Measurements from ENCODE around the gene CTXN1.
"Not testable (repeated sequence)": the region's sequence is repeated elsewhere in the genome, so short reads cannot be mapped to it uniquely, and the experiment has no call there.

Gene CTXN1

DNA sequence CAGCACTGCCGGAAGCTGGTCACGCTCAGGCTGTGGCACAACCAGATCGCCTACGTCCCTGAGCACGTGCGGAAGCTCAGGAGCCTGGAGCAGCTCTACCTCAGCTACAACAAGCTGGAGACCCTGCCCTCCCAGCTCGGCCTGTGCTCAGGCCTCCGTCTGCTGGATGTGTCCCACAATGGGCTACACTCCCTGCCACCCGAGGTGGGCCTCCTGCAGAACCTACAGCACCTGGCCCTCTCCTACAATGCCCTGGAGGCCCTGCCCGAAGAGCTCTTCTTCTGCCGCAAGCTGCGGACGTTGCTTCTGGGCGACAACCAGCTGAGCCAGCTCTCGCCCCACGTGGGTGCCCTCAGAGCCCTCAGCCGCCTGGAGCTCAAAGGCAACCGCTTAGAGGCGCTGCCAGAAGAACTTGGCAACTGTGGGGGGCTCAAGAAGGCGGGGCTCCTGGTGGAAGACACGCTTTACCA lies 25.5 kb downstream of the CTXN1 start:
- DNase-seq (ENCODE audit: low read depth in 2 of 2), result no peak

DNA sequence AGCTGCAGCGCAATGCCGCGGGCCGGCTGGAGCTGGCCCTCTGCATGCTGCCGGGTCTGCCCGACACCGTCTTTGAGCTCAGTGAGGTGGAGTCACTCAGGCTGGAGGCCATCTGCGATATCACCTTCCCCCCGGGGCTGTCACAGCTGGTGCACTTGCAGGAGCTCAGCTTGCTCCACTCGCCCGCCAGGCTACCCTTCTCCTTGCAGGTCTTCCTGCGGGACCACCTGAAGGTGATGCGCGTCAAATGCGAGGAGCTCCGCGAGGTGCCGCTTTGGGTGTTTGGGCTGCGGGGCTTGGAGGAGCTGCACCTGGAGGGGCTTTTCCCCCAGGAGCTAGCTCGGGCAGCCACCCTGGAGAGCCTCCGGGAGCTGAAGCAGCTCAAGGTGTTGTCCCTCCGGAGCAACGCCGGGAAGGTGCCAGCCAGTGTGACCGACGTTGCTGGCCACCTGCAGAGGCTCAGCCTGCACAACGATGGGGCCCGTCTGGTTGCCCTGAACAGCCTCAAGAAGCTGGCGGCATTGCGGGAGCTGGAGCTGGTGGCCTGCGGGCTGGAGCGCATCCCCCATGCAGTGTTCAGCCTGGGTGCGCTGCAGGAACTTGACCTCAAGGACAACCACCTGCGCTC lies 26.1 kb downstream of the CTXN1 start:
- DNase-seq (ENCODE audit: low read depth in 2 of 2), result no peak

DNA sequence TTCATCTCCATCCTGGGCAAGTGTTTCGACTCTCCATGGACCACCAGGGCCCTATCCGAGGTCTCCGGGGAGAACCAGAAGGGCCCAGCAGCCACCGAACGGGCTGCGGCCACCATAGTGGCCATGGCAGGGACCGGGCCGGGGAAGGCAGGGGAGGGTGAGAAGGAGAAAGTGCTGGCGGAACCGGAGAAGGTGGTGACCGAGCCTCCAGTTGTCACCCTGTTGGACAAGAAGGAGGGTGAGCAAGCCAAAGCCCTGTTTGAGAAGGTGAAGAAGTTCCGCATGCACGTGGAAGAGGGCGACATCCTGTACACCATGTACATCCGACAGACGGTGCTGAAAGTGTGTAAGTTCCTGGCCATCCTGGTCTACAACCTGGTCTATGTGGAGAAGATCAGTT lies 27.0 kb downstream of the CTXN1 start:
- no peak for DNase-seq (ENCODE audit: low read depth in 2 of 2)

DNA sequence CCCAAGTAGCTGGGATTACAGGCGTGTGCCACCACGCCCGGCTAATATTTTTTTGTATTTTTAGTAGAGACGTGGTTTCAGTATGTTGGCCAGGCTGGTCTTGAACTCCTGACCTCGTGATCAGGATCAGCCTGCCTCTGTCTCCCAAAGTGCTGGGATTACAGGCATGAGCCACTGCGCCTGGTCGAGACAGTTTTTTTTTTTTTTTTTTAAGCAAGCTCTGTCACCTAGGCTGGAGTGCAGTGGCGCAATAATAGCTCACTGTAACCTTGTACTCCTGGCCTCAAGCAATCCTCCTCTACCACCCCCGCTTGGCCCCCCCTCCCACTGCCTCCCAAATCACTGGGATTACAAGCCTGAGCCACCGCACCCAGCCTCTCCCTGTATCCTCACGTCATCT lies 28.6 kb downstream of the CTXN1 start:
- DNase-seq (ENCODE audit: low read depth in 2 of 2), result no peak

DNA sequence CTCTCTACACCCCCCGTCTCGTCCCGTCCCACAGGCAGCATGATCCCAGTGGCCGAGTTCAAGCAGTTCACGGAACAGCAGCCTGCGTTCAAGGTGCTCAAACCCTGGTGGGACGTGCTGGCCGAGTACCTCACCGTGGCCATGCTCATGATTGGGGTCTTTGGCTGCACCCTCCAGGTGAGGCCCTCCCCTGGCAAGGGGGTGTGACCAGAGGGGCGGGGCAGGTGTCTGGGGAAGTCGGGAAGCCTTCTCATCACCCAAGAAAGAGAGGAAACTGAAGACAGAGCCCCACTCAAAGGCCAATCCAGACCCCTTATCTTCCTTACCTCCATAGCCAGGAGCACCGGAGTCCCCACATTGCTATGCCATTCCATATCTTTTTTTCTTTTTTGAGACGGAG lies 30.4 kb downstream of the CTXN1 start:
- no peak for DNase-seq (ENCODE audit: low read depth in 2 of 2)

DNA sequence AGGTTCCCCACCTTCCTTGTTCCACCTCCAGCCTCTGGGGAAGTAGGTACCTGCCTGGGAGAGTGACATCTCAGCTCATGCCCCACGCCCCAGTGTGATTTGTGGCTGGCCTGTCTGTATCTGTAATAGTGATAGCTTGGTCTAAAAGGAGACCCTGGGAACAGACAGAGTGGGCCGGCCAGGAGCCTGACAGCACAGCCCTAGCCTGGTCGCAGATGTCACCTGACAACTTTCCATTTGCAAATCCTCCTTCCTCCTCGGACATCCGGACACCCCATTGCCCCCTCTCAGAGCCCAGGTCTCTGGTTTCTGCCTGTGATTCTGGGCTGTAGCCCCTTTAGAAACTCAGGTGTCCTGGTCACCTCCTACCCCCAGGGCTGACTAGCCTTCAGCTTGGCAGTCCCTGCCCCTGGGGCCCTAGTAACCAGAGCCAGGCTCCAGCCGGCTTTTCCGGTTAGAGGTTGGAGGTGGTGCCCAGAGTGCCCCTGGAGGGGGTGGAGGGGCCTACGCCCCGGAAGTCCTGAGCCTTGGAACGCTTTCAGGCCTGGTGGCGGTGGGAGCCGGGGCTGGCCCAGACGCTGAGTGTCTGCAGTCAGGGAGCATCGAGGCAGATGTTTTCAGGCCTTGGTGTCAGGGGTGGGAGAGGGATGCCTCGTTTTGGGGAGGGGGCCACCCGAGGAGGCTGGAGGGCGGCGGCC lies 31.2 kb downstream of the CTXN1 start:
- no peak for DNase-seq (ENCODE audit: low read depth in 2 of 2)

DNA sequence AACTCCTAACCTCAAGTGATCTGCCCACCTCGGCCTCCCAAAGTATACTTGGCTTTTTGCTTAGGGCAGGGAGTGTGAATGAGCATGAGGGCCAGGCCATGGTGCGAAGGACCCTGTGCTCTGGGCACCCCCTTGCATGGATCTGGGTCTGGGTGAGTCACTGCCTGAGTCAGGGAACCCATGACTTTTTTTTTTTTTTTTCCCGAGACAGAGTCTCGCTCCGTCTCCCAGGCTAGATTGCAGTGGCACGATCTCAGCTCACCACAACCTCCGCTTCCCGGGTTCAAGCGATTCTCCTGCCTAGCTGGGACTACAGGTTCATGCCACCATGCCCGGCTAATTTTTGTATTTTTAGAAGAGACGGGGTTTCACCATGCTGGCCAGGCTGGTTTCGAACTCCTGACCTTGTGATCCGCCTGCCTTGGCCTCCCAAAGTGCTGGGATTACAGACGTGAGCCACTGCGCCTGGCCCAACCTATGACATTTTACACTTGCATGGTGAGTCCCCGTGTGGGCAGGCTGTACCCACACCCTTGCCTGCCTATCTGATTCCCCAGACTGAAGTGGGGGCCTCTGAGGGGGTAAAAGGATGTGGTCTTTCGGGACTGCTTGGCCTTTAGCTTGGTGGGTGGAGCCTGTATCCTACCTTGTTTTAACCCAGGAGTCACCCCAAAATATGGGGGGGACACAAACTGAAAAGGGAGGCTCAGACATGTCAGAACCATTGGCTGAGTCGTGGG lies 32.4 kb downstream of the CTXN1 start:
- DNase-seq (ENCODE audit: low read depth in 2 of 2), result not testable (repeated sequence)

DNA sequence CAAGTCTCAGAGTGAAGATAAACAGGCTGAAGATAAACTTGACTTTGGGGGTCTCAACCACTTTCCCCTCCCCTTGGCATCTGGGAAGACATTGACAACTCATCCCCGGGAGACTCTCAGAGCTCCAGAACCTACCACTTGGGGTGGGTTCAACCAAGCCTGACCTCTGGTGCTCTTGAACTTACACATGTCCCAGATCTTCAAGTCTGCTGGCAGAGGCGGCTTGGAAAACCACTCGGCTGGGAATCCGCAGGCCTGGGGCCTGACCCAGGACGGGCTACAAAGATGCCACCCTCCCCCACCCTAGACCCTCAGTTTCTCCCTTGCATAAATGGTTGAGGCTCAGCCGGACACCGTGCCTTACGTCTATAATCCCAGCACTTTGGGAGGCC lies 37.1 kb downstream of the CTXN1 start:
- DNase-seq (ENCODE audit: low read depth in 2 of 2), result no peak

DNA sequence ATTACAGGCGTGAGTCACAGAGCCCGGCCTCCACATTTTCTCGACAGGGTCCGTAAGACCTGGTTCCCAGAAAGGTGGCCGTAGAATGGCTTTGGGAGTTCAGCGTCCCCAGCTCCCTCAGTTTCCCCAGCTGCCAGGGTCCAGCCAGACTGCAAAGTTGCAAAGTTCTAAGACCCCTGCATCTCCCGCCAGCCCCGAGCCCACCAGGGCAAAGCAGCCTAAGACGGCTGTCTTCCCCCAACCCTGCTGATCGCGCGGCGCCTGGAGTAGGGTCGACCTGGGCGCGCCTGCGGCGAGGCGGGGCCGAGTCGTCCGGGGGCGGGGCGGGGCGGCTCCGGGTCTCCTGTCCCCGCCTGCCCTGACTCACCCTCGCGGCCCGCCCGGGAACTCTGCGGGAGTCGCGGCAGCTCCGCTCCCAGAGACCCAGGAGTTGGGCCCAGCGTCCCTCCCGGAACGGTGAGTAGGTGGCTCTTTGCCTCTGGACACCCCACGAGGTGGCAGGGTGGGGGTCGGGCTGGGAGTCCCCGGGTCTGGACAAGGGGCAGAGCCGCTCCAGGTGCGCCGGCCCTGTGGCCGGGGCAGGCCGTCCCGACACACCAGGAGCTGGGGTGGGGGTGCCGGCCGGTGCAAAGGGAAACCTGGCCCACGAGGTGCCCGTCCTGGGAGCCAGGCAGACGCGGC lies 37.6 kb downstream of the CTXN1 start, which contains the start of gene LRRC8E:
TSS of gene LRRC8E (plus strand) at position 366 of the 681 bp plus-strand sequence. CDS start 7,094 bp downstream, outside the sequence.
- DNase-seq (ENCODE audit: low read depth in 2 of 2), result peak in 1 of 2 experiments; percentile 29

DNA sequence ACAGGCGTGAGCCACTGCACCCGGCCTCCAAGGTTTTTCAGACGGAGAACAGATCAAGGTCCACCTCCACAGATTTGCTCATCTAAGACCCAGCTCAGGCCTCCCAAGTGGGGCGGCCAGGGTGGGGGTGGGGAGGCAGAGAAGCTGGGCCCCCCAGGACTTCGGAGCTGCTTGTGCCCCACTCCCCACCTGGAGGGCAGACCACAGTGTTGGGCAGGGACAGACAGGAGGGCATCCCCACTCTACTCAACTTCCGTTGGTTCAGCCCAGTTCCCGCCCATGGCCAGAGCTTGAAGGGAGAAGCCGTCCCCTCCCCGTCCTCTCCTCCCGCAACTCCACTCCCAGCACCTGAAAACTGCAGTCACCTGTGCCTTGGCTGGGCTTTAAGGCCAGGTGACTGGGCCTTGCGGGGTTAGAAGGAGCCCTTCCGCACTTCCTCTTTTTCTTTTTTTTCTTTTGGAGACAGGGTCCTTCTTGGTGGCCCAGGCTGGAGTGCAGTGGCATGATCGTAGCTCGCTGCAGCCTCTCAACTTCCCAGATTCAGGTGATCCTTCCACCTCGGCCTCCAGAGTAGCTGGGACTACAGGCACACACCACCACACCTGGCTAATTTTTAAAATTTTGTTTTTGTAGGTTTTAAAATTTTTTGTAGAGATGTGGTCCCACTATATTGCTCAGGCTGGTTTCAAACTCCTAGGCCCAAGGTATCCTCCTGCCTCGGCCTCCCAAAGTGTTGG lies 38.4 kb downstream of the CTXN1 start:
- DNase-seq (ENCODE audit: low read depth in 2 of 2), result no peak

DNA sequence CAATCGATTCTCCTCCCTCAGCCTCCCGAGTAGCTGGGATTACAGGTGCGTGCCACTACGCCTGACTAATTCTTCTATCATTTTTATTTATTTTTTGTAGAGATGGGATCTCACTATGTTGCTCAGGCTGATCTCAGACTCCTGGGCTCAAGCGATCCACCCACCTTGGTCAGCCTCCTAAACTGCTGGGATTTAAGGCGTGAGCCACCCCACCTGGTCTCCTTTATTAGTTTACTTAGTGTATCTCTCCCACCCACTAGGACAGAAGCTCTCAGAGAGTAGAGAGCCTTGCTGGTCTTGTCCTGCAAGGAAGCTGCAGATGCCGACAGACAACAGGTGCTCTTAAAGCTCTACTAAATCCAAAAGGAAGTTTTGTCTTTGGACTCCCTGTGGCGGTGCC lies 40.1 kb downstream of the CTXN1 start:
- DNase-seq (ENCODE audit: low read depth in 2 of 2), result no peak

DNA sequence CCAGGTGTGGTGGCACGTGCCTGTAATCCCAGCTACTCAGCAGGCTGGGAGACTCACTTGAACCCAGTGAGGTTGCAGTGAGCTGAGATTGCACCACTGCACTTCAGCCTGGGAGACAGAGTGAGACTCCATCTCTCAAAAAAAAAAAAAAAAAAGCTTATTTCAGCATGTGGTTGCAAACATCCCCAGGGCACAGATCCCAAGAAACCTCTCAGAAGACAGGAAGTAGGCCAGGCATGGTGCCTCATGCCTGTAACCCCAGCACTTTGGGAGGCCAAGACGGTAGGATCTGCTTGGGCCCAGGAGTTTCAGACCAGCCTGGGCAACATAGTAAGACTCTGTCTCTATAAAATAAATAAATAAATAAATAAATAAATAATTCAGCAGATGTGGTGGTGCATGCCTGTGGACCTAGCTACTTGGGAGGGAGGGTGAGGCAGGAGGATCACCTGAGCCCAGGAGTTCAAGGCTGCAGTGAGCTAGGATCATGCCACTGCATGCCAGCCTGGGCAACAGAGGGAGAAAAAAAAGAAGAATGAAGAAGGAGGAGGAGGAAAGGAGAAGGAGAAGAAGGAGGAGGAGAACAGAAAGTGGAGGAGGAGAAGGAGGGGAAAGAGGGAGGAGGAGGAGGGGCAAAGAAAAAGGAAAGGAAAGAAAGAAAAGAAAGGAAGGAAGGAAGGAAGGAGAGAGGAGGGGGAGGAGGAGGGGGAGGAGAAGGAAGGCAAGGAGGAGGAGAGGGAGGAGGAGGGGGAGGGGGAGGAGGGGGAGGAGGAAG lies 42.0 kb downstream of the CTXN1 start:
- DNase-seq (ENCODE audit: low read depth in 2 of 2), result no peak

DNA sequence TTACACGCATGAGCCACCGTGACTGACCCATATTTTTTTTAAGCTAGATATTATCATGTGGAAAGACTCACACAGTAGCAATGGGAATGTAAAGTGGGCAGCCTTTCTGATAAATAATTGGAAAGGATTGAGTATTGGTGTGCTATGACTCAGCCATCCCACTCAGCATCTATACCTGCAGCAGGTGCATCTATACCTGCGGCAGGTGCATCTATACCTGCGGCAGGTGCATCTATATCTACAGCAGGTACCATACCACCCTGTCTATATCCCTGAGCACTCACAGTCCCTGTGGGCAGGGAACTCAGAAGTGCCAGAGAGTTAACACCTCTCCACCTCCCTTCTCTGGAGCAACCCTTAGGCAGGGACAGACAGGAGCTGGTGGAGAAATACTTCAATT lies 42.8 kb downstream of the CTXN1 start:
- no peak for DNase-seq (ENCODE audit: low read depth in 2 of 2)

DNA sequence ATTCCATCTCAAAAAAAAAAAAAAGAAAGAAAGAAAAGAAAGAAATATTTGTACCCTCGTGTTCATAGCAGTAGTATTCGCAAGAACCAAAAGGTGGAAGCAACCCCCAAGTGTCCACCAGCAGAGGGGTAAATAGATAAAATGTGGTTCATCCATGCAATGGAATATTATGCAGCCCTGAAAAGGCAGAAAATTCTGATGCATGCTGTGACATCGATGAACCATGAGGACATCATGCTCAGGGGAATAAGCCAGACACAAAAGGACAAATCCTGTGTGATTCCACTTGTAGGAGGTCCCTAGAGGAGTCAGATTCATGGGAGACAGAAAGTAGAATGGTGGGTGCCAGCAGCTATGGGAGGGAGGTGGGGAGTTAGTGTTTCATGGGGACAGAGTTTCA lies 44.0 kb downstream of the CTXN1 start:
- DNase-seq (ENCODE audit: low read depth in 2 of 2), result no peak

DNA sequence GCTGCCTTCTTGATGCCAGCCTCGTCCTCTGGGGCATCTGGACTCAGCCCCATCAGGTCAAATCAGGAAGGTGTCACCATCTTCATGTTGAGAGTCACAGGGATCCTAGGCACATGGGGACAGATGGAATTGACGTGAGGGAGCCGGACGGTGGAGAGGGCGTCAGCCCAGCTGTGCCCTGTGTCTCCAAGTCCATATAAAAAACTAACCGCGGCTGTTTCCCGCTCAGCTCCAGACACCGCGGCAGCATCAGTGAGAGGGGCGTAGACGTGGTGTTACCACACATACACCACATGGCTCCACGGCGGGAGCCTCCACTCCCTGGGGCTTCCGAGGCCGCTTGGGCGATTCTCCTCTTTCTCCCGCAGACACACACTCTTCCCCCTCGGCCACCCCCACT lies 46.1 kb downstream of the CTXN1 start:
- no peak for DNase-seq (ENCODE audit: low read depth in 2 of 2)

DNA sequence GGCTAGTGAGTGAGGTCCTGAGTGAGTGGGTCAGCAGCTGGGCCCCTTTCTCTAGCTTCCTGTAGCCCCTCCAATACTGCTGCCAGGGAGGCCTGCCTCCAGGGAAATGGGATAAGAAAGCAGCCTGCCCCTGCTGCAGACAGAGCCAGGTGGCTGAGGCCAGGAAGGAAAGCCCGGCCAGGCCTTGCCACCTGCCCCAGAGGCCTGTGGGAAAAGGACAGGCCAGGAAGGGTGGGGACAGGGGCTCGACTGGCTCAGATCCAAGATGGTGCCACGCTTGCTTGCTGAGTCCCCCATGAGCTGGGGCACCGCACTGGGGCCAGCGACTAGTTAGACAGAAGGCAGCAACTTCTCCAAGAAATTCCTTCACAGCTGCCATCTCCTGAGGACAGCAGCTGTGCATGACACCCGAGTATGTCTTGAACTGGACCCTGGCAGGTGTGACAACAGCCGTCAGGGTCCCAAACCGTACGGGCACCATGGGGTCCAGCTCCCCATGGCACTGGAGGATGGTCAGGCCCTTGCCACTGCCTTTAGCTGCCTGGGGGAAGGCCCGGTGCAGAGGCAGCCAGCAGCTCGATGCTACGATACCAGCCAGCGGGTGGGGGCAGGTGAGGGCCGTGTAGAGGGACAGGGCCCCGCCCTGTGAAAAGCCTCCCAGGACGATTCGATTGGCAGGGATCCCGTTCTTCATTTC lies 46.7 kb downstream of the CTXN1 start:
- DNase-seq (ENCODE audit: low read depth in 2 of 2), result no peak

DNA sequence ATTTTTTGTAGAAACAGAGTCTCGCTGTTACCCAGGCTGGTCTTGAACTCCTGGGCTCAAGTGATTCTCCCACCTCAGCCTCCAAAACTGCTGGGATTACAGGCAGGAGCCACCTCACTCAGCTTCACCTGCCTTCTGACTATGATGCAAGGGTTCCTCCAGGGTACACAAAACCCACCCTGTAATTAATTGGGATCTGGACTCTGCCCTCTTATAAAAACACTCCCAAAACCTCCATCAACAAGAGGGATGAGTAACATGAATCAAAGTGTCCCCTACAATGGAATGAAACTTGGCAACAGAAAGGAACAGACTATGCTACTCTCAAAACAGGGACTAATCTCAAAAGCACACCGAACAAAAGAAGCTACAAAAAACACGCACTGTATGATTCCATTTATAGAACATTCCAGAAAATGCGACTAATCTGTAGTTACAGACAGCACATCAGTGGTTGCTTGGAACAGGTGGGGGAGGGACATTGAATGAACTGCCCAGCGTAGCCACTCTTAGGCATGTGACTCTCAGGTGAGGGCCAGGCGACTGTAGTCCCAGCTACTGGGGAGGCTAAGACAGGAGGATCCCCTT lies 48.6 kb downstream of the CTXN1 start:
- DNase-seq (ENCODE audit: low read depth in 2 of 2), result no peak

DNA sequence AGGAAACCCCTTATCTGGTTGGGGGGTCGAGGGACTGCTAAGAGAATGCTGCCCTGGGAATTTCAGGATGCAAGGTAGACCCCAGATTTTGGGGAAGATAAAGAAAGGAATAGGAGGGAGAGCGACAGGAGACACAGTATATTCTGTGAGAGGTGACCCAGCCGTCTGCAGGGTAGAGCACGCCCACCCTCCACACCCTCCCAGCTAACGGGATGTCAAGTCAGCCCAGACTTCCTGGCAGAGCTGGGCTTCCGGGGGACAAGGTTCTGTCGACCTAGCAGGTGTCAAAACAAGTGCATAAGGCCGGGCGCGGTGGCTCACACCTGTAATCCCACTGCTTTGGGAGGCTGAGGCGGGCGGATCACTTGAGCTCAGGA lies 51.0 kb downstream of the CTXN1 start:
- DNase-seq (ENCODE audit: low read depth in 2 of 2), result no peak
